DND-41 (cell line): Measurements from ENCODE around the gene DDX39A.

Source experiments
- CTCF ChIP-seq: IDR thresholded peaks from 2 replicates; pipeline ENCODE4 v1.5.1; 2012; ENCODE audit warnings: borderline replicate concordance, low read length, moderate library complexity, mild to moderate bottlenecking; ENCODE audit not compliant: poor library complexity, severe bottlenecking; ENCODE audit errors: extremely low read depth
- EZH2 ChIP-seq: IDR thresholded peaks from 3 replicates; pipeline ENCODE4 v1.6.1; 2012; ENCODE audit warnings: borderline replicate concordance, low read depth, mild to moderate bottlenecking, moderate library complexity, low read length, inconsistent platforms; ENCODE audit not compliant: severe bottlenecking

- TF ChIP-seq CTCF (no peak), EZH2 (no peak)
Measured at GRCh38 chr19:14406645-14407401, 12.3 kb downstream of the DDX39A start.
